SH-SY5Y (cell line): ENCODE measurements around the gene MTG2.

ENCODE experiments used
- GATA2 ChIP-seq: IDR thresholded peaks from 2 replicates; pipeline ENCODE4 v1.6.1; 2011; ENCODE audit warnings: mild to moderate bottlenecking, low read depth, low read length
- GATA3 ChIP-seq: IDR thresholded peaks from 2 replicates; pipeline ENCODE4 v1.6.1; 2011; ENCODE audit warnings: low read depth, mild to moderate bottlenecking, low read length, moderate library complexity

DNA sequence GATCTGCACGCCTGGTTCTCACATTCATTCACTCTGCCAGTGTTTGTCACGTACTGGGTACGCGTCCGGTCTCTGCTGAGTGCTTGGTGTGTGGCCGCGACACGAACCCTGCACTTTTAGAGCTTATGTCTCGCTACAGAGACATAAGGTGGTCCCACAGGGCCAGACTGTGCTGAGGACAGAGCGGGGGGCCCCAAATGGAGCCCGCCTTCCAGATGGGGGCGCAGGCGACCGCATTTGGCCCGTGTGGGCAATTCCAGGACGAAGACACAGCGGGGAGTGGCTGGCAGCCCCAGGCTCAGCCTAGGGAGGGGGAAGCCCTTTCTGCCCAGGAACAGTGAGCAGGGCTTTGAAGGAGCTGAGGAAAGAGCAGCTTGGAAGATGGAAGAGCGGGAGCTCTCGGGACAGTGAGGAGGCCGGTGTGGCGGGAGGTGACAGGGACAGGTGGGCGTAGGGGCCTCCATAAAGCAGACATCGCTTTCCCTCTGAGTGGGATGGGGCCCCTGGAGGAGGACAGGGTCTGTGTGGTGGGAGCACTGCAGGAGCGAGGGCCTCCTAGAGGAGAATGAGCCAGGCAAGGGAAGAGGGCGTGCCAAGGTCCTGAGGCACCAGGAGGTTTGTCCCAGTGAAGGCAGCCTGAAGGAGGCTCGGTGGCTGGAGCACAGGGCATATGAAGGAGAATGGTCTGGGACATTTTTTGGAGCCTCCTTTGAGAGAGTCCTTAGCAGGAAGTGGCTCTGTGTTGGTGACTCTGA is 7.8 kb upstream of the MTG2 start:
- no peak for TF ChIP-seq GATA2
- TF ChIP-seq GATA3 = no peak
